ENCODE results near the gene CLPTM1L.

Gene CLPTM1L

GRCh38 chr5:1270933-1271914, 73.7 kb downstream of the CLPTM1L start:
- DNase-seq = no peak

GRCh38 chr5:1270426-1270825, 74.5 kb downstream of the CLPTM1L start:
- DNase-seq = no peak

- no peak for DNase-seq
Measured at GRCh38 chr5:1268666-1269065, 76.2 kb downstream of the CLPTM1L start.

GRCh38 chr5:1268056-1268455, 76.8 kb downstream of the CLPTM1L start:
- no peak for DNase-seq
